SK-N-SH treated with all-trans-retinoic acid at 6 μM for 48 hours (cell line): ENCODE results near the gene RPE.

Source experiments
- ATAC-seq: fragments of 200-7000 bp; cut with Tn5 transposase; 3 replicates; pipeline ENCODE4 v1.9.1; 2020; ENCODE audit warnings: mild to moderate bottlenecking, moderate library complexity
- ARNTL ChIP-seq: fragments of 450-650 bp; formaldehyde crosslinking; IDR thresholded peaks from 2 replicates; pipeline ENCODE4 v1.5.0; 2020; ENCODE audit warnings: low read depth, mild to moderate bottlenecking, moderate library complexity, borderline replicate concordance
- BACH2 ChIP-seq: fragments of 250-450 bp; sonication (Bioruptor Pico); IDR thresholded peaks from 2 replicates; pipeline ENCODE4 v1.9.0; 2021; ENCODE audit warnings: mild to moderate bottlenecking, borderline replicate concordance
- CSDC2 ChIP-seq: fragments of 250-450 bp; sonication (Bioruptor Pico); IDR thresholded peaks from 2 replicates; pipeline ENCODE4 v1.5.0; 2020; ENCODE audit warnings: mild to moderate bottlenecking, moderate library complexity
- ESRRG ChIP-seq: fragments of 250-450 bp; sonication (Bioruptor Pico); IDR thresholded peaks from 2 replicates; pipeline ENCODE4 v1.6.1; 2021; ENCODE audit warnings: mild to moderate bottlenecking
- GLIS3 ChIP-seq: fragments of 250-450 bp; sonication (Bioruptor Pico); IDR thresholded peaks from 2 replicates; pipeline ENCODE4 v1.5.0; 2020; ENCODE audit warnings: mild to moderate bottlenecking, moderate library complexity
- ISL1 ChIP-seq: fragments of 250-450 bp; sonication (Bioruptor Pico); IDR thresholded peaks from 2 replicates; pipeline ENCODE4 v2.1.2; 2022; ENCODE audit warnings: mild to moderate bottlenecking, moderate library complexity
- OSR1 ChIP-seq: fragments of 250-450 bp; sonication (Bioruptor Pico); IDR thresholded peaks from 2 replicates; pipeline ENCODE4 v1.8.0; 2022; ENCODE audit warnings: moderate library complexity, mild to moderate bottlenecking, inconsistent platforms
- PPARA ChIP-seq: fragments of 250-450 bp; sonication (Bioruptor Pico); IDR thresholded peaks from 2 replicates; pipeline ENCODE4 v1.5.0; 2020; ENCODE audit warnings: mild to moderate bottlenecking, borderline replicate concordance
- RARB ChIP-seq: fragments of 250-450 bp; sonication (Bioruptor Pico); IDR thresholded peaks from 2 replicates; pipeline ENCODE4 v1.8.0; 2021; ENCODE audit warnings: mild to moderate bottlenecking, moderate library complexity
- SNAI2 ChIP-seq: fragments of 250-450 bp; sonication (Bioruptor Pico); IDR thresholded peaks from 2 replicates; pipeline ENCODE4 v1.5.0; 2020; ENCODE audit warnings: mild to moderate bottlenecking, moderate library complexity
- TCF4 ChIP-seq: fragments of 250-450 bp; sonication (Bioruptor Pico); IDR thresholded peaks from 2 replicates; pipeline ENCODE4 v1.8.0; 2021; ENCODE audit warnings: mild to moderate bottlenecking, moderate library complexity, borderline replicate concordance
- TOX ChIP-seq: fragments of 250-450 bp; sonication (Bioruptor Pico); IDR thresholded peaks from 2 replicates; pipeline ENCODE4 v1.8.0; 2021; ENCODE audit warnings: mild to moderate bottlenecking, moderate library complexity, borderline replicate concordance
- ZC3H10 ChIP-seq: fragments of 250-450 bp; sonication (Bioruptor Pico); IDR thresholded peaks from 2 replicates; pipeline ENCODE4 v1.5.1; 2021; ENCODE audit warnings: mild to moderate bottlenecking, moderate library complexity
- ZFP3 ChIP-seq: fragments of 250-450 bp; sonication (Bioruptor Pico); IDR thresholded peaks from 2 replicates; pipeline ENCODE4 v1.5.0; 2020; ENCODE audit warnings: mild to moderate bottlenecking, moderate library complexity
- ZFP30 ChIP-seq: fragments of 450-650 bp; formaldehyde crosslinking; IDR thresholded peaks from 2 replicates; pipeline ENCODE4 v1.5.0; 2022; ENCODE audit warnings: mild to moderate bottlenecking, moderate library complexity
- ZNF565 ChIP-seq: fragments of 450-650 bp; formaldehyde crosslinking; conservative IDR thresholded peaks from 2 replicates; pipeline ENCODE4 v1.5.0; 2020; ENCODE audit warnings: low read depth, mild to moderate bottlenecking, moderate library complexity
- ZNF70 ChIP-seq: fragments of 450-650 bp; formaldehyde crosslinking; IDR thresholded peaks from 2 replicates; pipeline ENCODE4 v1.5.0; 2020; ENCODE audit warnings: mild to moderate bottlenecking, moderate library complexity
- ZNF8 ChIP-seq: fragments of 450-650 bp; formaldehyde crosslinking; IDR thresholded peaks from 2 replicates; pipeline ENCODE4 v1.5.0; 2020; ENCODE audit warnings: mild to moderate bottlenecking, moderate library complexity
- TF ChIP-seq, protein P1 (sequence below): fragments of 250-450 bp; sonication (Bioruptor Pico); IDR thresholded peaks from 2 replicates; pipeline ENCODE4 v1.5.1; 2020; ENCODE audit warnings: low read depth, mild to moderate bottlenecking, moderate library complexity
- TF ChIP-seq, protein P2 (sequence below): fragments of 250-450 bp; sonication (Bioruptor Pico); IDR thresholded peaks from 2 replicates; pipeline ENCODE4 v1.8.0; 2020; ENCODE audit warnings: mild to moderate bottlenecking, moderate library complexity, borderline replicate concordance
- TF ChIP-seq, protein P3 (sequence below): fragments of 250-450 bp; sonication (Bioruptor Pico); IDR thresholded peaks from 2 replicates; pipeline ENCODE4 v1.8.0; 2021; ENCODE audit warnings: low read depth, mild to moderate bottlenecking, moderate library complexity, borderline replicate concordance
- TF ChIP-seq, protein P4 (sequence below): fragments of 250-450 bp; sonication (Bioruptor Pico); IDR thresholded peaks from 2 replicates; pipeline ENCODE4 v1.5.1; 2021; ENCODE audit warnings: mild to moderate bottlenecking, moderate library complexity

The RPE gene

DNA sequence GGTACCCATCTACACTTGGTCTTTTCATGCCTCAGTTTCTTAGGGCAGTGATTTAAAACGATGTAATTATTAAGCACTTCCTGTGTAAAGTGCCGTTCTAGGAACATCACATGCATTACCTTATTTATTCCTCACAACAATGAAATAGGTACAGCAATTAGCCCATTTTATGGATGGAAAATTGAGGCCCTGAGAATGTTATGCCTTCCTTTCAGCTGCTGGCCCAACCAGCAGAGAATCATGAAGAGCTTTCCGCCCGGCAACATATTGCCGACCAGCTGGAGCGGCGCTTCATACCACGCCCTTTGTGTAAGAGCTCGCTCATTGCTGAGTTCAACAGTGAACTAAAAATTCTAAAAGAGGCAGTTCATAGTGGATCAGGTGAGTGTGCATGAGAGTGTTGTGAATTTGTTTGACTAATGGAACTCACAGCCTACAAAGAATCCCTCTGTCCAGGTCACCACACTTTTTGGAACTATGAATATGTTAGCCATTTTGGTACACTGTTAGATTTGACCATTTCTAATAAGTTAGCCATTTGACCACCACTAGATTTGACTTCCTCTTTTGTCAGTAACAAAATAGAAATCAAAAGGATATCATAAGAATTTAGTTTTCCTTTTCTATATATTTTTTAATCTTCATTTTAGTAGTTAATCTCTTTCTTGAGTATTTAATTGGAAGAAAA, 25.6 kb upstream of the RPE start:
- TF ChIP-seq OSR1 (CRISPR knock-in tag) (no peak), ZFP3 (no peak)
- no peak for ATAC-seq

DNA sequence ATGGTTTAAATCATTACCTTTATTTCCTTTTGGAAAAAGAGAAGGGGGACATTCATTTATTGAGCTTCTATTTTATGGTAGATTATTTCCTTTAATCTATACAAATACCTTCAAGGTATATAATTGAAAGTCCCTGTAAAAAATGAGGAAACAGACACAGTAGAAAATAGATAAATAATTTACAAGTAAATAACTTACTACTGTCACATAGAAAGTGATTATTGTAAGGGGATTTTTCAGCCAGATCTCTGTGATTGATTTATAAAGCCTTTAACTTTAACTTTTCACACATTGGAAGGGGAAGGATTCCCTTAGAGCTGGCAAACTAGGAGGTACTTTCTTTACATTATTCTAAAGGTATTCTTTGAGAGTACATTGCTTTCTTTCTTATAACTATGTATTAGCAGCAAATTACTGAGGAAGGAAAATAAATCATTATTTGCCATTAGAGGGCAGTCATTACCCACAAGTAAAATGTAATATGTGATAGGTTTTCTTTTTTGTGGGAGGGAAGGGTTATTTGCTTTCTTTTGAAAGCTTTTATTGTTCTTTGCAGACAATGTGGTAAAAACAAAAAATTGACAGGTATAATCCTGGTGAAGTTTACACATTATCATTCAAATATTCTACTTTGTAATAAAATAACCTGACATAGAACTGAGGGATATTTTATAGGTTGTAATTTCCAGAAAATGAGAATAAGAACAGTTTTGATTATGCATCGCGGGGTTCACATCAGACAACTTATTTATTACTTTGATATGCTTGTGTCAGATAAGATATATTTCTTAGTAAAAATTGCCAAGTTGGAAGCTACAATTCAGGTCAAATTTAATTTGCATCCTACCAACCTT, 24.8 kb upstream of the RPE start:
- peak; percentile 66; the same call in 2 of the 3 replicates for ATAC-seq
- TF ChIP-seq, protein P1, sequence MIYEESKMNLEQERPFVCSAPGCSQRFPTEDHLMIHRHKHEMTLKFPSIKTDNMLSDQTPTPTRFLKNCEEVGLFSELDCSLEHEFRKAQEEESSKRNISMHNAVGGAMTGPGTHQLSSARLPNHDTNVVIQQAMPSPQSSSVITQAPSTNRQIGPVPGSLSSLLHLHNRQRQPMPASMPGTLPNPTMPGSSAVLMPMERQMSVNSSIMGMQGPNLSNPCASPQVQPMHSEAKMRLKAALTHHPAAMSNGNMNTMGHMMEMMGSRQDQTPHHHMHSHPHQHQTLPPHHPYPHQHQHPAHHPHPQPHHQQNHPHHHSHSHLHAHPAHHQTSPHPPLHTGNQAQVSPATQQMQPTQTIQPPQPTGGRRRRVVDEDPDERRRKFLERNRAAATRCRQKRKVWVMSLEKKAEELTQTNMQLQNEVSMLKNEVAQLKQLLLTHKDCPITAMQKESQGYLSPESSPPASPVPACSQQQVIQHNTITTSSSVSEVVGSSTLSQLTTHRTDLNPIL (CRISPR knock-in tag): no peak
- TF ChIP-seq, protein P2, sequence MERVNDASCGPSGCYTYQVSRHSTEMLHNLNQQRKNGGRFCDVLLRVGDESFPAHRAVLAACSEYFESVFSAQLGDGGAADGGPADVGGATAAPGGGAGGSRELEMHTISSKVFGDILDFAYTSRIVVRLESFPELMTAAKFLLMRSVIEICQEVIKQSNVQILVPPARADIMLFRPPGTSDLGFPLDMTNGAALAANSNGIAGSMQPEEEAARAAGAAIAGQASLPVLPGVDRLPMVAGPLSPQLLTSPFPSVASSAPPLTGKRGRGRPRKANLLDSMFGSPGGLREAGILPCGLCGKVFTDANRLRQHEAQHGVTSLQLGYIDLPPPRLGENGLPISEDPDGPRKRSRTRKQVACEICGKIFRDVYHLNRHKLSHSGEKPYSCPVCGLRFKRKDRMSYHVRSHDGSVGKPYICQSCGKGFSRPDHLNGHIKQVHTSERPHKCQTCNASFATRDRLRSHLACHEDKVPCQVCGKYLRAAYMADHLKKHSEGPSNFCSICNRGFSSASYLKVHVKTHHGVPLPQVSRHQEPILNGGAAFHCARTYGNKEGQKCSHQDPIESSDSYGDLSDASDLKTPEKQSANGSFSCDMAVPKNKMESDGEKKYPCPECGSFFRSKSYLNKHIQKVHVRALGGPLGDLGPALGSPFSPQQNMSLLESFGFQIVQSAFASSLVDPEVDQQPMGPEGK (CRISPR knock-in tag): no peak
- TF ChIP-seq, protein P3, sequence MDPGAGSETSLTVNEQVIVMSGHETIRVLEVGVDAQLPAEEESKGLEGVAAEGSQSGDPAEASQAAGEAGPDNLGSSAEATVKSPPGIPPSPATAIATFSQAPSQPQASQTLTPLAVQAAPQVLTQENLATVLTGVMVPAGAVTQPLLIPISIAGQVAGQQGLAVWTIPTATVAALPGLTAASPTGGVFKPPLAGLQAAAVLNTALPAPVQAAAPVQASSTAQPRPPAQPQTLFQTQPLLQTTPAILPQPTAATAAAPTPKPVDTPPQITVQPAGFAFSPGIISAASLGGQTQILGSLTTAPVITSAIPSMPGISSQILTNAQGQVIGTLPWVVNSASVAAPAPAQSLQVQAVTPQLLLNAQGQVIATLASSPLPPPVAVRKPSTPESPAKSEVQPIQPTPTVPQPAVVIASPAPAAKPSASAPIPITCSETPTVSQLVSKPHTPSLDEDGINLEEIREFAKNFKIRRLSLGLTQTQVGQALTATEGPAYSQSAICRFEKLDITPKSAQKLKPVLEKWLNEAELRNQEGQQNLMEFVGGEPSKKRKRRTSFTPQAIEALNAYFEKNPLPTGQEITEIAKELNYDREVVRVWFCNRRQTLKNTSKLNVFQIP: no peak
- TF ChIP-seq ESRRG (no peak), TOX (CRISPR knock-in tag) (no peak), GLIS3 (no peak), RARB (CRISPR knock-in tag) (no peak), CSDC2 (CRISPR knock-in tag) (no peak), ZC3H10 (no peak), TCF4 (no peak), ZFP30 (CRISPR knock-in tag) (no peak), ZNF8 (CRISPR knock-in tag) (no peak), SNAI2 (CRISPR knock-in tag) (no peak), ARNTL (CRISPR knock-in tag) (no peak), ZNF565 (CRISPR knock-in tag) (no peak), BACH2 (no peak)
- TF ChIP-seq, all 23 proteins: peak for 0

DNA sequence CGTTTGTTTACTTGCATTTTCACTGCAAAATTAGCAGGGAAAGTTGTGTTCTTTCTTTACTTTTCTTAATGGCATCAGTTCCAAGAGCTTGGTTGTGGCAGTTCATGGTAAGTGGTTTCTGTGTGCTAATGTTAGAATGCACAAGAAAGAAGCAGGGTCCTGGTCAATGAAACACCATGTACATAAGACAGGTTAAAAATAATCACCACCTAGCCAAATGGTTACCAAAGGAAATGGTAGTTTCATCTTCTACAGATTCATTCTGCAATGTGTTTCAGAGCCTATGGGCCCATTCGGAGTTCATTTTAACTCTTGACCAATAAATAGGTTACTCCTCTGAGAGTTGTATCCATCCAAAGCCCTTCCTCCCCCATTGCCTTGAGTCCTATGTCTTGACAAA, 18.1 kb upstream of the RPE start:
- TF ChIP-seq PPARA (CRISPR knock-in tag) (no peak), ZNF565 (CRISPR knock-in tag) (no peak), CSDC2 (CRISPR knock-in tag) (no peak), TOX (CRISPR knock-in tag) (no peak), ARNTL (CRISPR knock-in tag) (no peak), TCF4 (no peak), ZNF8 (CRISPR knock-in tag) (no peak), RARB (CRISPR knock-in tag) (no peak), BACH2 (no peak), ISL1 (no peak), ZNF70 (no peak), ESRRG (no peak)
- TF ChIP-seq, protein P1 (CRISPR knock-in tag): no peak
- TF ChIP-seq, protein P3: no peak
- TF ChIP-seq, protein P2 (CRISPR knock-in tag): no peak
- TF ChIP-seq, protein P4, sequence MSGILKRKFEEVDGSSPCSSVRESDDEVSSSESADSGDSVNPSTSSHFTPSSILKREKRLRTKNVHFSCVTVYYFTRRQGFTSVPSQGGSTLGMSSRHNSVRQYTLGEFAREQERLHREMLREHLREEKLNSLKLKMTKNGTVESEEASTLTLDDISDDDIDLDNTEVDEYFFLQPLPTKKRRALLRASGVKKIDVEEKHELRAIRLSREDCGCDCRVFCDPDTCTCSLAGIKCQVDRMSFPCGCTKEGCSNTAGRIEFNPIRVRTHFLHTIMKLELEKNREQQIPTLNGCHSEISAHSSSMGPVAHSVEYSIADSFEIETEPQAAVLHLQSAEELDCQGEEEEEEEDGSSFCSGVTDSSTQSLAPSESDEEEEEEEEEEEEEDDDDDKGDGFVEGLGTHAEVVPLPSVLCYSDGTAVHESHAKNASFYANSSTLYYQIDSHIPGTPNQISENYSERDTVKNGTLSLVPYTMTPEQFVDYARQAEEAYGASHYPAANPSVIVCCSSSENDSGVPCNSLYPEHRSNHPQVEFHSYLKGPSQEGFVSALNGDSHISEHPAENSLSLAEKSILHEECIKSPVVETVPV (CRISPR knock-in tag): no peak
- TF ChIP-seq, all 23 proteins: peak for 0

More for the DNA sequence above, 18.1 kb upstream of the RPE start:
- no peak for ATAC-seq
